Kidney (tissue), 14 donors: ENCODE results near the gene LSAMP. TPM values are rescaled to one million over a fixed set of nuclear protein-coding genes. Genes with fewer than 3 reads are reported as not detected.

Source experiments
- DNase-seq, 5 donors: peaks; one replicate each; pipeline ENCODE4 v3.0.0-alpha.2; 2013 to 2020
- FAIRE-seq: peaks from 2 replicates; lab custom pipeline; 2012; peaks lifted over from hg19 to GRCh38; lab: Jason Lieb, UNC
- H3K27ac ChIP-seq, 2 donors: one replicate each; pipeline ENCODE4 v1.7.0; 2013; ENCODE audit warnings: low read depth in 2 of 2, low read length in 2 of 2, inconsistent platforms in 1 of 2
- H3K27me3 ChIP-seq: one replicate; pipeline ENCODE4 v1.7.1; 2013; ENCODE audit warnings: low read length, inconsistent platforms; ENCODE audit not compliant: control insufficient read depth, insufficient read depth
- H3K36me3 ChIP-seq, 3 donors: one replicate each; pipeline versions ENCODE4 v1.7.0 to v1.7.1; 2013; ENCODE audit warnings: low read length in 3 of 3, control low read depth in 1 of 3, inconsistent platforms in 1 of 3; ENCODE audit not compliant: insufficient read depth in 3 of 3, control insufficient read depth in 2 of 3
- H3K4me1 ChIP-seq, 3 donors: one replicate each; pipeline versions ENCODE4 v1.7.0 to v1.7.1; 2013; ENCODE audit warnings: low read length in 3 of 3, inconsistent platforms in 1 of 3, low read depth in 1 of 3; ENCODE audit not compliant: control insufficient read depth in 2 of 3, insufficient read depth in 2 of 3
- H3K4me3 ChIP-seq, 3 donors: one replicate each; pipeline versions ENCODE4 v1.7.0 to v1.8.1; 2013; ENCODE audit warnings: low read length in 3 of 3, control low read depth in 1 of 3, inconsistent platforms in 1 of 3
- H3K9ac ChIP-seq, 3 donors: one replicate each; pipeline versions ENCODE4 v1.7.0 to v1.7.1; 2013; ENCODE audit warnings: low read length in 3 of 3, control low read depth in 1 of 3, inconsistent platforms in 1 of 3
- H3K9me3 ChIP-seq, 3 donors: one replicate each; pipeline versions ENCODE4 v1.7.0 to v1.7.1; 2013; ENCODE audit warnings: low read length in 3 of 3, control low read depth in 1 of 3, inconsistent platforms in 1 of 3; ENCODE audit not compliant: control insufficient read depth in 2 of 3, insufficient read depth in 1 of 3
- CTCF ChIP-seq: IDR thresholded peaks from 3 replicates; pipeline ENCODE4 v1.5.1; 2012; ENCODE audit warnings: mild to moderate bottlenecking, moderate library complexity, borderline replicate concordance; ENCODE audit not compliant: insufficient read depth; ENCODE audit errors: extremely low read depth
- intact Hi-C: fragments of 100-400 bp; cut with DNase I; formaldehyde crosslinking; loops from one replicate; pipeline ENCODE4 v1.11.1; 2022
- polyA plus RNA-seq: library from polyadenylated mRNA; stranded (reverse); fragments of 350-450 nt; fragmentation: Illumina TruSeq; extraction: RNeasy Lipid Tissue Mini Kit (QIAGEN cat#74804); gene quantifications from one replicate; pipeline ENCODE4 v1.2.3, GENCODE V29; 2014; ENCODE audit warnings: low read depth, low replicate concordance; ENCODE audit not compliant: insufficient read depth
- total RNA-seq: library from RNA; stranded (reverse); fragmentation: NEBNext Ultra II Directional; extraction: Animal tissue kit (Norgen Biotek cat#: 25700); gene quantifications from one replicate; pipeline ENCODE4 v1.2.1, GENCODE V29; 2021
- donor health status: control.
- donor health status: control.
- donor health status: control.
- donor health status: control.
- donor health status: control.
- donor health status: DM: yes; HTN: yes; CAD: no.
- donor health status: Normal renal cell carcinoma (clear cell type).

LSAMP gene
- total and polyA plus RNA-seq, 2 donors from 2014 or later, result 1.4 to 3.5 TPM

DNA sequence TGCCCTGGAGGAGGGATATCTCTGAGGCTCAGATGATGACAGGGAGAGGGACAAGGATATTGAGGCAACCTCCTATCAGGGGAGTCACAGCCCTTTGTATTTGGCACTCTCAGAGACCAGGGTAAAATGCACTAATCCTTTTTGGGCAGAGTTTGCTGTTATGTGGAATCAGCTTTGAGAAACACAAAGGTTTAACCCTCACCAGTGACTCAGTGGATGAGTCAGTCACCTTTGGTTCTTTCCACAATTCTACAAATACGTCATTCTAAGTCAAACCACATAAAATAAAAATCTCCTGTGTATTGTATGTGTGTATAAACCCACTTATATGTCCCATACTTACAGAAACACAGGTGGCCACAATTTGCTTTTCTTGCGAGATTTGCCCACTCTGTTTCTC lies 5.1 kb downstream of the LSAMP start:
- Histone ChIP-seq H3K9me3 (no peaks in the 10 kb centered on the region), H3K27me3 (no peaks in the 10 kb centered on the region), H3K36me3 (no peaks in the 10 kb centered on the region), H3K27ac (no peak overlapping the region), H3K4me1 (no peaks in the 10 kb centered on the region), H3K4me3 (no peak overlapping the region), H3K9ac (no peak overlapping the region)
- intact Hi-C loops, result no loop called here
- no peak for FAIRE-seq
- DNase-seq, result no peak
- TF ChIP-seq CTCF, result no peak

- H3K4me1 ChIP-seq, result no peaks in the 10 kb centered on the region
- no peak overlapping the region for H3K27ac ChIP-seq
- DNase-seq (no peak), FAIRE-seq (no peak)
- no peak overlapping the region for H3K9ac ChIP-seq
- H3K4me3 ChIP-seq, result no peak overlapping the region
- no peak for TF ChIP-seq CTCF
- intact Hi-C loops, result no loop called here
- H3K9me3 ChIP-seq, result no peaks in the 10 kb centered on the region
- H3K27me3 ChIP-seq, result no peaks in the 10 kb centered on the region
- no peaks in the 10 kb centered on the region for H3K36me3 ChIP-seq
These were observed 11.7 kb downstream of the LSAMP start for GRCh38 chr3:116433552-116433951.

GRCh38 chr3:116432795-116433194 lies 12.5 kb downstream of the LSAMP start:
- Histone ChIP-seq H3K27me3 (no peaks in the 10 kb centered on the region), H3K27ac (no peak overlapping the region), H3K36me3 (no peaks in the 10 kb centered on the region), H3K9ac (no peak overlapping the region), H3K4me3 (no peak overlapping the region), H3K9me3 (no peaks in the 10 kb centered on the region), H3K4me1 (no peaks in the 10 kb centered on the region)
- FAIRE-seq, result no peak
- intact Hi-C loops, result no loop called here
- no peak for TF ChIP-seq CTCF
- DNase-seq, result no peak

DNA sequence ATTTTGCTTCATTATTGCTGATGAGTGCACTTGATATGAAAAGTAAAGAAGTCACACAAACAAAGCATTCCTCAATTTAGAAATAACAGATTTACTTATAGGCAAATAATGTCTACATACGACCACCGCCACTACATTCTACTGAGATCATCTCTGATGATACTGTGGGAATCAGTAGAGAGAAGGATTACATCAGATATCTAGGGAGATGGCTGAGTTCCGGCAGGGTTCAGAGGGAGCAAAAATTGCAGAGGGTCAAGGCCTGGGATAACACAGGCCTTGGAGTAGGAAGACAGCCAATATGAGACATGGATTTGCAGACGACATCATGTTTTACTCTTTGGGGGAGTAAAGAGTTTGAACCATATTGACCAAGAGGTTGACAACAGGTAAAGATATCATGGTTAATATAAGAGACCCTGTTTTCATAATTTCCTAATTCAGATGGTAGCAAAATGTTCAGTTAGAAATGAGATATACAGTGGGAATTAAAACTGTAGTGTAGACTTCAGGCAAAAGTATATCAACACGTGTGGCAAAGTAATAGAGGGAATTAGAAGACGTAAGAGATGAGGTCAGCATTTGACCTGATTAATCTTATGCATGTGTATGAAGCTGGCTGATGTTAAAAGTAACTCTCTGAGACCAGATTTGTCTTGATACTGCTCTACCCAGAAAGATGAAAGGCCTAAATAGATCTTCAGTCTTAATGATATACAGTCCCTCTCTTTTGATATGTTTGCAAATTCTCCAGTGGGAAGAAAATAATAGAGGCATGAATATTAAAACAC lies 15.6 kb downstream of the LSAMP start:
- no peak overlapping the region for H3K27ac ChIP-seq
- FAIRE-seq, result no peak
- H3K9me3 ChIP-seq, result no peaks in the 10 kb centered on the region
- H3K4me1 ChIP-seq, result no peaks in the 10 kb centered on the region
- no peak for TF ChIP-seq CTCF
- no peak for DNase-seq
- no peak overlapping the region for H3K9ac ChIP-seq
- intact Hi-C loops, result no loop called here
- H3K27me3 ChIP-seq, result no peaks in the 10 kb centered on the region
- no peaks in the 10 kb centered on the region for H3K36me3 ChIP-seq
- no peak overlapping the region for H3K4me3 ChIP-seq
